Measurements from ENCODE around the gene IL6R. TPM values are rescaled to one million over a fixed set of nuclear protein-coding genes. Genes with fewer than 3 reads are reported as not detected.

The IL6R gene
- total RNA-seq, 1 experiment from 2014 or later = 22.8 TPM

- DNase-seq (ENCODE audit: unreplicated experiment) = no peak
- peaks cover 64% of the 10 kb centered on the region for H3K27me3 Mint-ChIP-seq (ENCODE audit: insufficient read depth, unreplicated experiment)
- no peaks in the 10 kb centered on the region for H3K4me1 Mint-ChIP-seq (ENCODE audit: insufficient read depth, unreplicated experiment)
- CTCF ChIA-PET = no interaction called here
- intact Hi-C loops (cut with micrococcal nuclease) = no loop called here
- H3K27ac Mint-ChIP-seq (ENCODE audit: low read depth, unreplicated experiment) = no peak within 1 kb of the TSS
- POLR2A ChIA-PET = interaction anchor here (2.1 kb wide), 1 partner anchor 19 kb away, joined by 5 read pairs; no protein-coding TSS in a partner anchor
- BruUV-seq (replicated peaks) = no TSS peak
- H3K36me3 Mint-ChIP-seq (ENCODE audit: insufficient read depth, unreplicated experiment) = no peaks in the 10 kb centered on the region
- TF ChIP-seq CTCF (IDR thresholded peaks at IDR 0.05; ENCODE audit: unreplicated experiment) = no peak
- H3K4me3 Mint-ChIP-seq (ENCODE audit: unreplicated experiment) = no peak within 1 kb of the TSS
- no peaks in the 10 kb centered on the region for H3K9me3 Mint-ChIP-seq (ENCODE audit: unreplicated experiment)
These were observed 97.1 kb downstream of the IL6R start, which contains the start of the genes SHE and TDRD10 for GRCh38 chr1:154502066-154502743. Gene SHE, minus strand, starts transcription at chr1:154502412. Its CDS starts 386 bp downstream, at chr1:154502026. Gene TDRD10, plus strand, starts transcription at chr1:154502219. Its CDS starts 4,685 bp downstream, at chr1:154506904.

- H3K4me1 Mint-ChIP-seq (ENCODE audit: insufficient read depth, unreplicated experiment) = no peaks in the 10 kb centered on the region
- H3K9me3 Mint-ChIP-seq (ENCODE audit: unreplicated experiment) = no peaks in the 10 kb centered on the region
- POLR2A ChIA-PET = no interaction called here
- H3K27ac Mint-ChIP-seq (ENCODE audit: low read depth, unreplicated experiment) = no peak overlapping the region
- intact Hi-C loops (cut with micrococcal nuclease) = no loop called here
- peaks cover 69% of the 10 kb centered on the region for H3K27me3 Mint-ChIP-seq (ENCODE audit: insufficient read depth, unreplicated experiment)
- TF ChIP-seq CTCF (IDR thresholded peaks at IDR 0.05; ENCODE audit: unreplicated experiment) = no peak
- CTCF ChIA-PET = no interaction called here
- no peak overlapping the region for H3K4me3 Mint-ChIP-seq (ENCODE audit: unreplicated experiment)
- BruUV-seq (replicated peaks) = no TSS peak
- H3K36me3 Mint-ChIP-seq (ENCODE audit: insufficient read depth, unreplicated experiment) = no peaks in the 10 kb centered on the region
- DNase-seq (ENCODE audit: unreplicated experiment) = no peak
These were observed 97.6 kb downstream of the IL6R start for GRCh38 chr1:154502744-154503115.

GRCh38 chr1:154503898-154504297, 98.8 kb downstream of the IL6R start:
- H3K9me3 Mint-ChIP-seq (ENCODE audit: unreplicated experiment) = no peaks in the 10 kb centered on the region
- H3K4me1 Mint-ChIP-seq (ENCODE audit: insufficient read depth, unreplicated experiment) = no peaks in the 10 kb centered on the region
- POLR2A ChIA-PET = no interaction called here
- H3K27me3 Mint-ChIP-seq (ENCODE audit: insufficient read depth, unreplicated experiment) = peaks cover 78% of the 10 kb centered on the region
- no peaks in the 10 kb centered on the region for H3K36me3 Mint-ChIP-seq (ENCODE audit: insufficient read depth, unreplicated experiment)
- CTCF ChIA-PET = no interaction called here
- no peak for DNase-seq (ENCODE audit: unreplicated experiment)
- H3K27ac Mint-ChIP-seq (ENCODE audit: low read depth, unreplicated experiment) = no peak overlapping the region
- TF ChIP-seq CTCF (IDR thresholded peaks at IDR 0.05; ENCODE audit: unreplicated experiment) = no peak
- BruUV-seq (replicated peaks) = no TSS peak
- intact Hi-C loops (cut with micrococcal nuclease) = no loop called here
- H3K4me3 Mint-ChIP-seq (ENCODE audit: unreplicated experiment) = no peak overlapping the region

DNA sequence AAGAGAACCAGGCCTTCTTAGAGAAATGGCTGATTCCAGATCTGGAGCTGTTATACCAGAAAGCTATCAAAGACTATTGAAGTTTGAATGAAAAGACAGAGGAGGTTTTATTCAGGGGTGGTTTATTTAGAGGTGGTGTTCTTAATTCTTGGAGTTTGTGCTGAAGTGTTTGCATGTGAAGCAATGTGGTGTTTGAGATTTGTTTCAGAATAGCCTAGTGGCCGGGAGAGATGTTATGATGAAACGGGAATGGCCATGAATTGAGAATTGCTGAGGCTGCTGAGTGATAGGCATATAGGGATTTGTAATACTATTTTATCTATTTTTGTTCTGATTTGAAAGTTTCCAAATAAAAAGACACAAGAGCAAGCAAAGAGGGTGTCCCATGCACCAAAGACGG, 107.6 kb downstream of the IL6R start:
- no peak for DNase-seq (ENCODE audit: unreplicated experiment)
- no peaks in the 10 kb centered on the region for H3K36me3 Mint-ChIP-seq (ENCODE audit: insufficient read depth, unreplicated experiment)
- H3K27me3 Mint-ChIP-seq (ENCODE audit: insufficient read depth, unreplicated experiment) = peaks cover 77% of the 10 kb centered on the region
- H3K27ac Mint-ChIP-seq (ENCODE audit: low read depth, unreplicated experiment) = no peak overlapping the region
- H3K4me3 Mint-ChIP-seq (ENCODE audit: unreplicated experiment) = no peak overlapping the region
- no peaks in the 10 kb centered on the region for H3K4me1 Mint-ChIP-seq (ENCODE audit: insufficient read depth, unreplicated experiment)
- TF ChIP-seq CTCF (IDR thresholded peaks at IDR 0.05; ENCODE audit: unreplicated experiment) = no peak
- no peaks in the 10 kb centered on the region for H3K9me3 Mint-ChIP-seq (ENCODE audit: unreplicated experiment)
- POLR2A ChIA-PET = interaction anchor here (0.7 kb wide), 1 partner anchor 22 kb away, joined by 3 read pairs; no protein-coding TSS in a partner anchor
- CTCF ChIA-PET = interaction anchor here (0.6 to 1.4 kb wide), 5 partner anchors 13 to 180 kb away, joined by 3 to 5 read pairs (median 3); no protein-coding TSS in a partner anchor
- intact Hi-C loops (cut with micrococcal nuclease) = no loop called here
- no TSS peak for BruUV-seq (replicated peaks)
